ENCODE measurements around the gene GNAI1.

GNAI1 gene

GRCh38 chr7:80127412-80128160, 7.0 kb upstream of the GNAI1 start:
- H3K4me3 ChIP-seq (ENCODE audit: low read length in 2 of 2) = no peak overlapping the region
- no peak overlapping the region for H3K14ac ChIP-seq (ENCODE audit: low read length)
- no peak overlapping the region for H3K23ac ChIP-seq (ENCODE audit: low read depth, low read length, poor library complexity)
- H2BK12ac ChIP-seq (ENCODE audit: low read length) = no peak overlapping the region
- no peak overlapping the region for H3K9ac ChIP-seq (ENCODE audit: low read depth, low read length, poor library complexity)
- H3K4ac ChIP-seq (ENCODE audit: low read length) = no peak overlapping the region
- no peak overlapping the region for H3K18ac ChIP-seq (ENCODE audit: low read length)
- no peak overlapping the region for H2AFZ ChIP-seq (ENCODE audit: low read length)
- H2BK15ac ChIP-seq (ENCODE audit: low read length) = no peak overlapping the region
- no CpG with 5 or more reads among the region's 1 CpG for WGBS, 2 donors (ENCODE audit: extremely low coverage in 2 of 2, insufficient read length in 2 of 2, insufficient replicate concordance in 1 of 2)
- H3K9me3 ChIP-seq (replicated peaks in 1 of 2; ENCODE audit: control insufficient read depth in 2 of 2, insufficient read depth in 1 of 2, low read depth in 1 of 2, low read length in 2 of 2) = no peaks in the 10 kb centered on the region
- H3K36me3 ChIP-seq (replicated peaks in 1 of 2; ENCODE audit: control insufficient read depth in 2 of 2, insufficient read depth in 2 of 2, low read length in 2 of 2) = no peaks in the 10 kb centered on the region
- peak overlapping the region; percentile 0 for H3K4me2 ChIP-seq (ENCODE audit: insufficient read depth, low read length, poor library complexity, severe bottlenecking)
- H3K27ac ChIP-seq (replicated peaks; ENCODE audit: low read length) = no peak overlapping the region
- H3K4me1 ChIP-seq (ENCODE audit: control insufficient read depth in 2 of 2, insufficient read depth in 1 of 2, low read depth in 1 of 2, low read length in 2 of 2) = peaks cover 10 to 12% of the 10 kb centered on the region in 2 donors
- no peak overlapping the region for H2BK5ac ChIP-seq (ENCODE audit: low read length)
- H4K91ac ChIP-seq (ENCODE audit: low read depth, low read length, poor library complexity) = no peak overlapping the region
- H2AK5ac ChIP-seq (ENCODE audit: low read depth, low read length) = no peak overlapping the region
- H3K79me1 ChIP-seq (ENCODE audit: low read depth, low read length) = no peaks in the 10 kb centered on the region
- H2BK120ac ChIP-seq (ENCODE audit: low read depth, low read length) = no peak overlapping the region
- DNase-seq (ENCODE audit: low spot score) = peak; percentile 61
- H4K8ac ChIP-seq (ENCODE audit: low read depth, low read length) = no peak overlapping the region
- H3K27me3 ChIP-seq (ENCODE audit: control insufficient read depth in 3 of 3, insufficient read depth in 3 of 3, low read depth in 1 of 3, low read length in 3 of 3) = peaks cover 0 to 35% (median 0%) of the 10 kb centered on the region in 3 experiments

DNA sequence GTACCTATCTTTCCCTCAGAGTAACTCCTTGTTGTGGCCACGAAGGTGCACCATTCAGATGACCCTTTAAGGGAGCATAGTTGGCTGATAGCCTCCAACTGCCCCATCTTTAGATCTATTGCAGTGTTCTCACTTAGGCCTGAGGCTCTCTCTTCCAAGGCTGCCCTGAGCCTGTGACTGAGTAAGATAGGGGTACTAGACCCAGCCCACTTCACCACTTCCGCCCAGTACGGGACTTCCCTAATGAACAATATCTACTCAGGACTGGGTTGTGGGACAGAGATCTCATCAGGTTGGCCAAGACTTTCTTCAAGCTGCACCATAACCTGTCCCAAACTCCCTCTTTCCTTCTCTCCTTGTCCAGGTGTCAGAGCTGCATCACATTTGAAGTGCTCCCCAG, 5.7 kb upstream of the GNAI1 start:
- Histone ChIP-seq H3K4me1 (ENCODE audit: control insufficient read depth in 2 of 2, insufficient read depth in 1 of 2, low read depth in 1 of 2, low read length in 2 of 2) (peaks cover 11 to 12% of the 10 kb centered on the region in 2 donors), H2BK15ac (ENCODE audit: low read length) (no peak overlapping the region), H3K4me2 (ENCODE audit: insufficient read depth, low read length, poor library complexity, severe bottlenecking) (no peak overlapping the region), H4K8ac (ENCODE audit: low read depth, low read length) (no peak overlapping the region), H3K9me3 (replicated peaks in 1 of 2; ENCODE audit: control insufficient read depth in 2 of 2, insufficient read depth in 1 of 2, low read depth in 1 of 2, low read length in 2 of 2) (no peaks in the 10 kb centered on the region), H3K36me3 (replicated peaks in 1 of 2; ENCODE audit: control insufficient read depth in 2 of 2, insufficient read depth in 2 of 2, low read length in 2 of 2) (no peaks in the 10 kb centered on the region), H3K23ac (ENCODE audit: low read depth, low read length, poor library complexity) (no peak overlapping the region), H2BK12ac (ENCODE audit: low read length) (no peak overlapping the region), H3K4me3 (ENCODE audit: low read length in 2 of 2) (no peak overlapping the region), H3K27ac (replicated peaks; ENCODE audit: low read length) (no peak overlapping the region), H2BK120ac (ENCODE audit: low read depth, low read length) (no peak overlapping the region), H3K14ac (ENCODE audit: low read length) (no peak overlapping the region), H2AFZ (ENCODE audit: low read length) (no peak overlapping the region), H3K18ac (ENCODE audit: low read length) (no peak overlapping the region), H3K79me1 (ENCODE audit: low read depth, low read length) (no peaks in the 10 kb centered on the region), H3K9ac (ENCODE audit: low read depth, low read length, poor library complexity) (no peak overlapping the region), H3K4ac (ENCODE audit: low read length) (no peak overlapping the region), H3K27me3 (ENCODE audit: control insufficient read depth in 3 of 3, insufficient read depth in 3 of 3, low read depth in 1 of 3, low read length in 3 of 3) (peaks cover 0 to 48% (median 0%) of the 10 kb centered on the region in 3 experiments), H2BK5ac (ENCODE audit: low read length) (no peak overlapping the region), H4K91ac (ENCODE audit: low read depth, low read length, poor library complexity) (no peak overlapping the region), H2AK5ac (ENCODE audit: low read depth, low read length) (no peak overlapping the region)
- no peak for DNase-seq (ENCODE audit: low spot score)
- no CpG with 5 or more reads among the region's 3 CpGs for WGBS, 2 donors (ENCODE audit: extremely low coverage in 2 of 2, insufficient read length in 2 of 2, insufficient replicate concordance in 1 of 2)

DNA sequence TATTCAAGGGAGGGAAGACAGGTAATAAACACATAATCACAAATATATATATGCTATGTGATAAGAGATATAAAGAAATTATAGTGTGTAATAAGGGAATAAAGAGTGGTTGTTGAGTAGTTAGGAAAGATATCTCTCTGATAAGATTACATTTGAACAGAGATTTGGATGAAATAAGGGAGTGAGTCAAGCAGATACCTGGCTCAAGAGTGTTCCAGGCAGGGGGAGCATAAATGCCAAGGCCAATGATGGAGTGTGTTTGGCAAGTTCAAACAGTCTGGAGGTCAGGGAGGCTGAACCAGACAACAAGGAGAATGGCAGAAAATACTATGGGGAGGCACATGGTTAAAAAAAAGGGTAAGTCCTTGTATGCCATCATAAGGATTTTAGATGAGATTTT, 4.8 kb upstream of the GNAI1 start:
- Histone ChIP-seq H2BK15ac (ENCODE audit: low read length) (no peak overlapping the region), H4K91ac (ENCODE audit: low read depth, low read length, poor library complexity) (no peak overlapping the region), H3K79me1 (ENCODE audit: low read depth, low read length) (no peaks in the 10 kb centered on the region), H3K27me3 (ENCODE audit: control insufficient read depth in 3 of 3, insufficient read depth in 3 of 3, low read depth in 1 of 3, low read length in 3 of 3) (peaks cover 0 to 51% (median 0%) of the 10 kb centered on the region in 3 experiments), H3K36me3 (replicated peaks in 1 of 2; ENCODE audit: control insufficient read depth in 2 of 2, insufficient read depth in 2 of 2, low read length in 2 of 2) (no peaks in the 10 kb centered on the region), H4K8ac (ENCODE audit: low read depth, low read length) (no peak overlapping the region), H3K14ac (ENCODE audit: low read length) (no peak overlapping the region), H3K4me1 (ENCODE audit: control insufficient read depth in 2 of 2, insufficient read depth in 1 of 2, low read depth in 1 of 2, low read length in 2 of 2) (peaks cover 9 to 14% of the 10 kb centered on the region in 2 donors), H2AK5ac (ENCODE audit: low read depth, low read length) (no peak overlapping the region), H3K27ac (replicated peaks; ENCODE audit: low read length) (no peak overlapping the region), H3K9ac (ENCODE audit: low read depth, low read length, poor library complexity) (no peak overlapping the region), H3K23ac (ENCODE audit: low read depth, low read length, poor library complexity) (no peak overlapping the region), H2BK5ac (ENCODE audit: low read length) (no peak overlapping the region), H2AFZ (ENCODE audit: low read length) (no peak overlapping the region), H3K9me3 (replicated peaks in 1 of 2; ENCODE audit: control insufficient read depth in 2 of 2, insufficient read depth in 1 of 2, low read depth in 1 of 2, low read length in 2 of 2) (no peaks in the 10 kb centered on the region), H3K4me3 (ENCODE audit: low read length in 2 of 2) (no peak overlapping the region), H2BK12ac (ENCODE audit: low read length) (no peak overlapping the region), H2BK120ac (ENCODE audit: low read depth, low read length) (no peak overlapping the region), H3K4me2 (ENCODE audit: insufficient read depth, low read length, poor library complexity, severe bottlenecking) (no peak overlapping the region), H3K18ac (ENCODE audit: low read length) (no peak overlapping the region), H3K4ac (ENCODE audit: low read length) (no peak overlapping the region)
- DNase-seq (ENCODE audit: low spot score) = no peak

- Histone ChIP-seq H2BK5ac (ENCODE audit: low read length) (no peak overlapping the region), H3K9me3 (replicated peaks in 1 of 2; ENCODE audit: control insufficient read depth in 2 of 2, insufficient read depth in 1 of 2, low read depth in 1 of 2, low read length in 2 of 2) (no peaks in the 10 kb centered on the region), H4K91ac (ENCODE audit: low read depth, low read length, poor library complexity) (no peak overlapping the region), H3K4me1 (ENCODE audit: control insufficient read depth in 2 of 2, insufficient read depth in 1 of 2, low read depth in 1 of 2, low read length in 2 of 2) (peaks cover 8 to 16% of the 10 kb centered on the region in 2 donors), H3K14ac (ENCODE audit: low read length) (no peak overlapping the region), H3K18ac (ENCODE audit: low read length) (no peak overlapping the region), H3K27me3 (ENCODE audit: control insufficient read depth in 3 of 3, insufficient read depth in 3 of 3, low read depth in 1 of 3, low read length in 3 of 3) (peaks cover 0 to 45% (median 0%) of the 10 kb centered on the region in 3 experiments), H3K4me2 (ENCODE audit: insufficient read depth, low read length, poor library complexity, severe bottlenecking) (no peak overlapping the region), H2BK15ac (ENCODE audit: low read length) (no peak overlapping the region), H3K9ac (ENCODE audit: low read depth, low read length, poor library complexity) (no peak overlapping the region), H2BK120ac (ENCODE audit: low read depth, low read length) (no peak overlapping the region), H2AK5ac (ENCODE audit: low read depth, low read length) (no peak overlapping the region), H3K79me1 (ENCODE audit: low read depth, low read length) (no peaks in the 10 kb centered on the region), H4K8ac (ENCODE audit: low read depth, low read length) (no peak overlapping the region), H3K4me3 (ENCODE audit: low read length in 2 of 2) (no peak overlapping the region), H3K27ac (replicated peaks; ENCODE audit: low read length) (no peak overlapping the region), H2BK12ac (ENCODE audit: low read length) (no peak overlapping the region), H3K36me3 (replicated peaks in 1 of 2; ENCODE audit: control insufficient read depth in 2 of 2, insufficient read depth in 2 of 2, low read length in 2 of 2) (no peaks in the 10 kb centered on the region), H3K4ac (ENCODE audit: low read length) (no peak overlapping the region), H3K23ac (ENCODE audit: low read depth, low read length, poor library complexity) (no peak overlapping the region), H2AFZ (ENCODE audit: low read length) (no peak overlapping the region)
- WGBS, 2 donors (ENCODE audit: extremely low coverage in 2 of 2, insufficient read length in 2 of 2, insufficient replicate concordance in 1 of 2) = no CpG with 5 or more reads among the region's 2 CpGs
- no peak for DNase-seq (ENCODE audit: low spot score)
Measured at GRCh38 chr7:80131675-80132435, 2.8 kb upstream of the GNAI1 start.
